Neural progenitor cell (in vitro differentiated cells): ENCODE measurements around the gene IL17REL. TPM values are rescaled to one million over a fixed set of nuclear protein-coding genes. Genes with fewer than 3 reads are reported as not detected.
"Not testable (repeated sequence)": the region's sequence is repeated elsewhere in the genome, so short reads cannot be mapped to it uniquely, and the experiment has no call there.

Experiments
- DNase-seq: peaks from one replicate; pipeline ENCODE4 v3.0.0-alpha.2; 2016; ENCODE audit warnings: low spot score
- H2AFZ ChIP-seq: fragments of 200-600 bp; sonication (generic); replicated peaks from 2 replicates; pipeline ENCODE4 v1.6.1; 2016; ENCODE audit warnings: antibody characterized with exemption
- H3F3A ChIP-seq: fragments of 200-600 bp; sonication (generic); 2 replicates; pipeline ENCODE4 v1.6.1; 2016; ENCODE audit warnings: antibody characterized with exemption, low read depth
- H3K27ac ChIP-seq: fragments of 200-600 bp; sonication (generic); 2 replicates; pipeline ENCODE4 v1.5.1; 2016; ENCODE audit warnings: mild to moderate bottlenecking
- H3K27me3 ChIP-seq: fragments of 200-600 bp; sonication (generic); 2 replicates; pipeline ENCODE4 v1.6.1; 2016; ENCODE audit warnings: mild to moderate bottlenecking, moderate library complexity
- H3K36me3 ChIP-seq: fragments of 200-600 bp; sonication (generic); 2 replicates; pipeline ENCODE4 v1.5.1; 2016
- H3K4me1 ChIP-seq: fragments of 200-600 bp; sonication (generic); 2 replicates; pipeline ENCODE4 v1.6.1; 2016; ENCODE audit warnings: mixed run types
- H3K4me2 ChIP-seq: fragments of 200-600 bp; sonication (generic); 2 replicates; pipeline ENCODE4 v1.6.1; 2016
- H3K4me3 ChIP-seq: fragments of 200-600 bp; sonication (generic); 2 replicates; pipeline ENCODE4 v1.5.1; 2016
- H3K79me2 ChIP-seq: fragments of 200-600 bp; sonication (generic); 2 replicates; pipeline ENCODE4 v1.6.1; 2016; ENCODE audit warnings: low read depth
- H3K9ac ChIP-seq: fragments of 200-600 bp; sonication (generic); 2 replicates; pipeline ENCODE4 v1.6.1; 2016
- H3K9me3 ChIP-seq: fragments of 200-600 bp; sonication (generic); 2 replicates; pipeline ENCODE4 v1.5.1; 2016; ENCODE audit warnings: low read depth
- H4K20me1 ChIP-seq: fragments of 200-600 bp; sonication (generic); 2 replicates; pipeline ENCODE4 v1.6.1; 2016; ENCODE audit warnings: low read depth
- H3K27ac Mint-ChIP-seq: 3 replicates; pipeline ENCODE4 v1.8.0; 2021; ENCODE audit warnings: mixed read lengths
- H3K27me3 Mint-ChIP-seq: 2 replicates; pipeline ENCODE4 v1.8.0; 2022; ENCODE audit warnings: low read depth, mild to moderate bottlenecking, inconsistent platforms, moderate library complexity, mixed read lengths; ENCODE audit not compliant: insufficient read depth
- H3K36me3 Mint-ChIP-seq: 3 replicates; pipeline ENCODE4 v1.8.0; 2021; ENCODE audit warnings: mixed read lengths
- H3K4me1 Mint-ChIP-seq: 3 replicates; pipeline ENCODE4 v1.8.0; 2021; ENCODE audit warnings: mixed read lengths
- H3K4me3 Mint-ChIP-seq: 3 replicates; pipeline ENCODE4 v1.8.0; 2021; ENCODE audit warnings: mild to moderate bottlenecking, moderate library complexity, mixed read lengths
- H3K9me3 Mint-ChIP-seq: 3 replicates; pipeline ENCODE4 v1.8.0; 2020; ENCODE audit warnings: mixed read lengths
- CTCF ChIP-seq: fragments of 200-600 bp; sonication (generic); IDR thresholded peaks from 2 replicates; pipeline ENCODE4 v1.5.1; 2017; ENCODE audit warnings: antibody characterized with exemption, mild to moderate bottlenecking
- EZH2 ChIP-seq: fragments of 200-600 bp; sonication (generic); IDR thresholded peaks from 2 replicates; pipeline ENCODE4 v1.6.1; 2017; ENCODE audit warnings: antibody characterized with exemption, mild to moderate bottlenecking, moderate library complexity
- EZH2phosphoT487 ChIP-seq: fragments of 200-600 bp; sonication (generic); IDR thresholded peaks from 2 replicates; pipeline ENCODE4 v1.6.1; 2017; ENCODE audit warnings: antibody characterized with exemption
- total RNA-seq: library from RNA; depleted of rRNA; stranded (reverse); fragments of >200 nt; gene quantifications from 2 replicates; pipeline ENCODE4 v1.2.3, GENCODE V29; 2015; ENCODE audit warnings: low replicate concordance

The IL17REL gene
- total RNA-seq, 1 donor from 2014 or later, result not detected

- no peak for TF ChIP-seq EZH2
- peak; percentile 67 for TF ChIP-seq CTCF
- TF ChIP-seq EZH2phosphoT487, result no peak
- no peaks in the 10 kb centered on the region for H3K36me3 Mint-ChIP-seq
Measured at GRCh38 chr22:49992921-49993648, 19.5 kb downstream of the IL17REL start.

DNA sequence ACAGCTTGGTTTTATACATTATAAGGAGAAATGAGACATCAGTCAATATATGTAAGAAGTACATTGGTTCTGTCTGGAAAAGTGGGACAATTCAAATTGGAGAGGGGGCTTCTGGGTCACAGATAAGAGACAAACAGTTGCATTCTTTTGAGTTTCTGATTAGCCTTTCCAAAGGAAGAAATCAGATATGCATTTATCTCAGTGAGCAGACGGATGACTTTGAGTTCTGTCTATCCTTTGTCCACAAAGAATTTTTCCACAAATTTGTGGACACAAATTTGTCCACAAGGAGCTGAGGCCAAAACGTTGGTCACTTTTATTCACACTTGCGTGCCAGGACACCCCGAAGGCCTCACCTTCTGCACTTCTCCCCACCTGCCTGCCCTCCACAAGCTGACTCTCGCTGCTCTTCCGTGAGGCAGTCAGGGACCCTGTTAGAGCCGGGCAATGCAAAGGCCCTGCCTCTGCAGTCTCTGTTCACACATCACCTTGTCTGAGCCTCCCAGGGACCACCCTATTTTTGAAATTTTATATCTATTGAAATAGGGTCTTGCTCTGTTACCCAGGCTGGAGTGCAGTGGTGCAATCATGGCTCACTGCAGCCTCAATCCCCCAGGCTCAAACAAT lies 20.5 kb downstream of the IL17REL start:
- H3K4me2 ChIP-seq, result no peak overlapping the region
- H3K36me3 ChIP-seq, result no peaks in the 10 kb centered on the region
- H3K4me1 ChIP-seq, result no peaks in the 10 kb centered on the region
- H3K79me2 ChIP-seq, result no peaks in the 10 kb centered on the region
- Mint-ChIP-seq H3K36me3 (no peaks in the 10 kb centered on the region), H3K9me3 (peaks cover 39% of the 10 kb centered on the region), H3K27me3 (peaks cover 18% of the 10 kb centered on the region), H3K4me1 (no peaks in the 10 kb centered on the region), H3K27ac (no peak overlapping the region), H3K4me3 (no peak overlapping the region)
- no peaks in the 10 kb centered on the region for H3F3A ChIP-seq
- no peak overlapping the region for H3K9ac ChIP-seq
- no peak overlapping the region for H2AFZ ChIP-seq
- no peak for DNase-seq
- H4K20me1 ChIP-seq, result no peaks in the 10 kb centered on the region
- H3K4me3 ChIP-seq, result no peak overlapping the region
- peaks cover 19% of the 10 kb centered on the region for H3K27me3 ChIP-seq
- TF ChIP-seq EZH2, result no peak
- TF ChIP-seq EZH2phosphoT487, result no peak
- TF ChIP-seq CTCF, result no peak
- no peaks in the 10 kb centered on the region for H3K9me3 ChIP-seq
- H3K27ac ChIP-seq, result no peak overlapping the region

More at GRCh38 chr22:49992921-49993648, 19.5 kb downstream of the IL17REL start:
- Histone ChIP-seq H3K9ac (no peak overlapping the region), H3K36me3 (no peaks in the 10 kb centered on the region), H3K79me2 (no peaks in the 10 kb centered on the region), H3K27me3 (peaks cover 13% of the 10 kb centered on the region), H3K4me2 (peak overlapping the region; percentile 47), H3K9me3 (no peaks in the 10 kb centered on the region), H4K20me1 (no peaks in the 10 kb centered on the region), H3F3A (no peaks in the 10 kb centered on the region), H2AFZ (no peak overlapping the region), H3K4me1 (no peaks in the 10 kb centered on the region), H3K4me3 (no peak overlapping the region), H3K27ac (no peak overlapping the region)
- peak; percentile 77 for DNase-seq
- Mint-ChIP-seq H3K27me3 (peaks cover 12% of the 10 kb centered on the region), H3K4me3 (no peak overlapping the region), H3K27ac (no peak overlapping the region), H3K9me3 (peaks cover 34% of the 10 kb centered on the region), H3K4me1 (no peaks in the 10 kb centered on the region)

DNA sequence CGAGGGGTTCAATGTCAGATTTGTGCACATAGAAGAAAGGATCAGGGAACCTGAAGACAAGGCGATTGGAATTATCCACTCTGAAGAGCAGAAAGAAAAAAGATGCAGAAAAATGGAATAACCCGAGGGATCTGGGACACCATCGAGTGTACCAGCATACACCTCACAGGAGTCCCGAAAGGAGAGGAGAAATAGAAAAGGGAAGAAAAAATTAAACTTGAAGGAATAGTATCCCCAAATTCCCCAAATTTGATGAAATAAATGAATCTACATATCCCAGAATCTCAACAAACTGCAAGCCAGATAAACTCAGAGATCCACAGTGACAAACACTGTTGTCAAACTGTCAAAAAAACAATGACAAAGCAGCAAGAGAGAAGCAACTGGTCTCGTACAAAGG lies 21.4 kb downstream of the IL17REL start:
- no peak overlapping the region for H3K27ac ChIP-seq
- H3K4me3 Mint-ChIP-seq, result no peak overlapping the region
- TF ChIP-seq EZH2, result no peak
- no peak for TF ChIP-seq EZH2phosphoT487
- TF ChIP-seq CTCF, result no peak
- no peak overlapping the region for H3K4me2 ChIP-seq
- no peak for DNase-seq
- no peaks in the 10 kb centered on the region for H3K36me3 Mint-ChIP-seq
- peaks cover 18% of the 10 kb centered on the region for H3K27me3 Mint-ChIP-seq
- H3K36me3 ChIP-seq, result no peaks in the 10 kb centered on the region
- H3K4me1 Mint-ChIP-seq, result no peaks in the 10 kb centered on the region
- H3K27me3 ChIP-seq, result peaks cover 26% of the 10 kb centered on the region
- peaks cover 42% of the 10 kb centered on the region for H3K9me3 Mint-ChIP-seq
- no peaks in the 10 kb centered on the region for H3K79me2 ChIP-seq
- H3K27ac Mint-ChIP-seq, result no peak overlapping the region
- no peaks in the 10 kb centered on the region for H3F3A ChIP-seq
- H3K9me3 ChIP-seq, result no peaks in the 10 kb centered on the region
- no peak overlapping the region for H3K4me3 ChIP-seq
- no peaks in the 10 kb centered on the region for H3K4me1 ChIP-seq
- H3K9ac ChIP-seq, result no peak overlapping the region
- no peak overlapping the region for H2AFZ ChIP-seq
- no peaks in the 10 kb centered on the region for H4K20me1 ChIP-seq

DNA sequence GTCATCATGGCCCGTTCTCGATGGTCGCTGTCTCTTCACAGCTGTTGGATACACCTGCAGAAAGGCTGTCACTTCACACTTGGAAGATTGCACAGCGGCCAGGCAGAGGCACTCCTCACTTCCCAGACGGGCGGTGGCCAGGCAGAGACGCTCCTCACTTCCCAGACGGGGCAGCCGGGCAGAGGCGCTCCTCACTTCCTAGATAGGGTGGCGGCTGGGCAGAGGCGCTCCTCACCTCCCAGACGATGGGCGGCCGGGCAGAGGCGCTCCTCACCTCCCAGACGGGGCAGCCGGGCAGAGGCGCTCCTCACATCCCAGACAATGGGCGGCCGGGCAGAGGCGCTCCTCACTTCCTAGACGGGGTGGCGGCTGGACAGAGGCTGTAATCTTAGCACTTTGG lies 22.7 kb downstream of the IL17REL start:
- not testable (repeated sequence) for H3K9me3 ChIP-seq, H3K4me3 Mint-ChIP-seq, H3K4me3 ChIP-seq, H2AFZ ChIP-seq, H3K36me3 Mint-ChIP-seq, H3K4me2 ChIP-seq, H3K27ac ChIP-seq, H4K20me1 ChIP-seq, H3K27ac Mint-ChIP-seq, H3K79me2 ChIP-seq, DNase-seq, H3K4me1 Mint-ChIP-seq, H3F3A ChIP-seq, H3K9ac ChIP-seq, H3K4me1 ChIP-seq, H3K36me3 ChIP-seq
- Mint-ChIP-seq H3K27me3 (peaks cover 25% of the 10 kb centered on the region), H3K9me3 (peaks cover 55% of the 10 kb centered on the region)
- H3K27me3 ChIP-seq, result peaks cover 40% of the 10 kb centered on the region
